Upper lobe of left lung (tissue), 6 donors: ENCODE data around the gene ITPR1. TPM values are rescaled to one million over a fixed set of nuclear protein-coding genes. Genes with fewer than 3 reads are reported as not detected.

ENCODE experiments used
- ATAC-seq, 2 donors: fragments of 200-7000 bp; cut with Tn5 transposase; one replicate each; pipeline ENCODE4 v1.9.1; 2022; ENCODE audit warnings: mild to moderate bottlenecking in 2 of 2, moderate library complexity in 2 of 2; ENCODE audit not compliant: low FRiP score in 2 of 2
- DNase-seq, 2 donors: peaks; one replicate each; pipeline ENCODE4 v3.0.0-alpha.2; 2019 to 2020
- H3K27ac ChIP-seq, 4 donors: fragments of 200-600 bp; sonication (generic); one replicate each; pipeline ENCODE4 v1.5.1; 2016 to 2019
- H3K27me3 ChIP-seq, 4 donors: fragments of 200-600 bp; sonication (generic); one replicate each; pipeline ENCODE4 v1.5.1; 2017 to 2019
- H3K36me3 ChIP-seq, 4 donors: fragments of 200-600 bp; sonication (generic); one replicate each; pipeline ENCODE4 v1.5.1; 2016 to 2019
- H3K4me1 ChIP-seq, 4 donors: fragments of 200-600 bp; sonication (generic); one replicate each; pipeline ENCODE4 v1.5.1; 2018 to 2019
- H3K4me3 ChIP-seq, 4 donors: fragments of 200-600 bp; sonication (generic); one replicate each; pipeline ENCODE4 v1.5.1; 2017 to 2019; ENCODE audit warnings: mild to moderate bottlenecking in 2 of 4, moderate library complexity in 1 of 4
- H3K9me3 ChIP-seq, 4 donors: fragments of 200-600 bp; sonication (generic); one replicate each; pipeline ENCODE4 v1.5.1; 2018 to 2019
- CTCF ChIP-seq, 6 experiments: fragments of 450-650 bp in 4 of 6; fragments of 200-600 bp in 2 of 6; sonication (generic) in 2 of 6; IDR thresholded peaks; one replicate each; pipeline ENCODE4 v1.5.1; 2016 to 2019; ENCODE audit warnings: antibody characterized with exemption in 6 of 6
- EP300 ChIP-seq, 4 donors: sonication (generic); formaldehyde crosslinking; IDR thresholded peaks; one replicate each; pipeline ENCODE4 v1.5.1; 2017; ENCODE audit warnings: antibody characterized with exemption in 4 of 4, control low read depth in 2 of 4
- POLR2A ChIP-seq, 4 donors: fragments of 450-650 bp; IDR thresholded peaks; one replicate each; pipeline ENCODE4 v1.5.1; 2016 to 2017; ENCODE audit warnings: antibody characterized with exemption in 4 of 4, mild to moderate bottlenecking in 2 of 4
- POLR2AphosphoS5 ChIP-seq, 2 donors: sonication (generic); formaldehyde crosslinking; IDR thresholded peaks; one replicate each; pipeline ENCODE4 v1.5.1; 2017; ENCODE audit warnings: antibody characterized with exemption in 2 of 2
- WGBS, 2 donors: methylation state at CpG; one replicate each; pipeline ENCODE4 v1.1.5; 2017 to 2018; 5-methylcytosine and 5-hydroxymethylcytosine counted together
- total RNA-seq, 6 donors: library from RNA; depleted of rRNA in 4 of 6; stranded (reverse); fragments of >200 nt in 4 of 6; gene quantifications; one replicate each; pipeline versions ENCODE4 v1.1.0 to v1.2.1, GENCODE V29; 2016 to 2021
- donor health status: DM: no; HTN: no; CAD: no; lungs with moderate emphysema.
- donor health status: DM: no; HTN: yes; CAD: no; lungs with severe emphysema.

Gene ITPR1
- total RNA-seq, 6 donors from 2014 or later: 55.5 to 136 (median 66.2) TPM

- DNase-seq (no peak), ATAC-seq (no peak)
- Histone ChIP-seq H3K4me3 (no peak overlapping the region), H3K27me3 (no peaks in the 10 kb centered on the region), H3K27ac (no peak overlapping the region), H3K36me3 (no peaks in the 10 kb centered on the region), H3K4me1 (peaks cover 20 to 36% (median 28%) of the 10 kb centered on the region in 4 donors), H3K9me3 (no peaks in the 10 kb centered on the region)
- TF ChIP-seq EP300 (IDR thresholded peaks at IDR 0.05): no peak
- no peak for TF ChIP-seq POLR2A (IDR thresholded peaks at IDR 0.05)
- TF ChIP-seq POLR2AphosphoS5 (IDR thresholded peaks at IDR 0.05): no peak
- no peak for TF ChIP-seq CTCF (IDR thresholded peaks at IDR 0.05)
- 88 to 97% methylated on average over 15 of the region's 15 CpGs for WGBS, 2 donors
Measured at GRCh38 chr3:4753073-4753691, 260.0 kb downstream of the ITPR1 start.

- Histone ChIP-seq H3K4me1 (peaks cover 21 to 41% (median 31%) of the 10 kb centered on the region in 4 donors), H3K36me3 (no peaks in the 10 kb centered on the region), H3K9me3 (no peaks in the 10 kb centered on the region), H3K27me3 (no peaks in the 10 kb centered on the region), H3K27ac (no peak overlapping the region), H3K4me3 (no peak overlapping the region)
- DNase-seq (no peak), ATAC-seq (no peak)
- TF ChIP-seq EP300 (IDR thresholded peaks at IDR 0.05) (no peak), CTCF (IDR thresholded peaks at IDR 0.05) (no peak), POLR2A (IDR thresholded peaks at IDR 0.05) (no peak), POLR2AphosphoS5 (IDR thresholded peaks at IDR 0.05) (no peak)
- WGBS, 2 donors: 79 to 86% methylated on average over 6 to 7 of the region's 7 CpGs
Measured at GRCh38 chr3:4754180-4755086, 261.3 kb downstream of the ITPR1 start.

GRCh38 chr3:4755566-4755965 lies 262.4 kb downstream of the ITPR1 start:
- H3K27ac ChIP-seq: no peak overlapping the region
- no peak for ATAC-seq
- H3K9me3 ChIP-seq: no peaks in the 10 kb centered on the region
- no peaks in the 10 kb centered on the region for H3K27me3 ChIP-seq
- 95 to 97% methylated on average over 4 of the region's 4 CpGs for WGBS, 2 donors
- H3K4me3 ChIP-seq: no peak overlapping the region
- H3K36me3 ChIP-seq: no peaks in the 10 kb centered on the region
- TF ChIP-seq POLR2AphosphoS5 (IDR thresholded peaks at IDR 0.05): no peak
- no peak for TF ChIP-seq CTCF (IDR thresholded peaks at IDR 0.05)
- TF ChIP-seq EP300 (IDR thresholded peaks at IDR 0.05): no peak
- TF ChIP-seq POLR2A (IDR thresholded peaks at IDR 0.05): no peak
- DNase-seq: no peak
- H3K4me1 ChIP-seq: peaks cover 19 to 34% (median 25%) of the 10 kb centered on the region in 4 donors

GRCh38 chr3:4756057-4756775 lies 263.1 kb downstream of the ITPR1 start:
- no peak for ATAC-seq
- Histone ChIP-seq H3K27me3 (no peaks in the 10 kb centered on the region), H3K36me3 (no peaks in the 10 kb centered on the region), H3K4me3 (no peak overlapping the region), H3K9me3 (no peaks in the 10 kb centered on the region), H3K4me1 (peaks cover 13 to 28% (median 18%) of the 10 kb centered on the region in 4 donors), H3K27ac (no peak overlapping the region)
- DNase-seq: no peak
- 64 to 68% methylated on average over 10 of the region's 10 CpGs for WGBS, 2 donors
- TF ChIP-seq CTCF (IDR thresholded peaks at IDR 0.05): no peak
- TF ChIP-seq EP300 (IDR thresholded peaks at IDR 0.05): no peak
- no peak for TF ChIP-seq POLR2A (IDR thresholded peaks at IDR 0.05)
- no peak for TF ChIP-seq POLR2AphosphoS5 (IDR thresholded peaks at IDR 0.05)
